ENCODE measurements around the gene TLR10.

GRCh38 chr4:38759790-38760122 lies 23.0 kb downstream of the TLR10 start:
- TF ChIP-seq CTCF (IDR thresholded peaks at IDR 0.05; ENCODE audit: borderline replicate concordance, extremely low read depth, low read length, poor library complexity, severe bottlenecking), result no peak
- TF ChIP-seq EZH2 (IDR thresholded peaks at IDR 0.05; ENCODE audit: borderline replicate concordance, low read depth, low read length, severe bottlenecking), result no peak
